Pericardium fibroblast (primary cell): ENCODE data around the gene RASGRP3. TPM values are rescaled to one million over a fixed set of nuclear protein-coding genes. Genes with fewer than 3 reads are reported as not detected.

Experiments
- total RNA-seq: library from RNA; depleted of rRNA; stranded (reverse); fragments of >200 nt; gene quantifications from 2 replicates; pipeline ENCODE4 v1.2.3, GENCODE V29; 2015

The RASGRP3 gene
- 0.35 and 13.1 TPM in 2 replicates for total RNA-seq

GRCh38 chr2:33476131-33476792 lies at the start of gene RASGRP3:
RASGRP3 (plus strand) TSS chr2:33476649; CDS start chr2:33515137, 38,488 bp downstream.

GRCh38 chr2:33599175-33599942 lies 122.9 kb downstream of the RASGRP3 start, which contains the start of gene FAM98A:
FAM98A (minus strand) TSS chr2:33599299; CDS start chr2:33599221, 78 bp downstream.

Other genes with a start within 250 kb of the RASGRP3 start
- gene FAM98A, start 122.7 kb downstream of the RASGRP3 start, total RNA-seq, result 17.6 and 28.7 TPM in 2 replicates